SU-DHL-6 (cell line): ENCODE measurements around the gene CDKN1A.
A peak's percentile ranks its signal among the peaks of the same experiment; 100 is the strongest.

Experiments used
- H2AFZ ChIP-seq: fragments of 200-600 bp; sonication (generic); 2 replicates; pipeline ENCODE4 v1.6.1; 2014; ENCODE audit warnings: low read depth, mild to moderate bottlenecking, moderate library complexity, mixed read lengths, antibody characterized with exemption, low read length; ENCODE audit not compliant: severe bottlenecking
- H3F3A ChIP-seq: fragments of 200-600 bp; shearing (Covaris generic); 2 replicates; pipeline ENCODE4 v1.6.0; 2016; ENCODE audit warnings: antibody characterized with exemption, mild to moderate bottlenecking; ENCODE audit not compliant: insufficient read depth
- H3K27ac ChIP-seq: fragments of 200-600 bp; sonication (generic); 2 replicates; pipeline ENCODE4 v1.5.1; 2016; ENCODE audit warnings: low read depth, mild to moderate bottlenecking, low read length, moderate library complexity, mixed read lengths
- H3K27me3 ChIP-seq: fragments of 200-600 bp; sonication (generic), shearing (Covaris generic); 2 replicates; pipeline ENCODE4 v1.6.0; 2014; ENCODE audit warnings: mild to moderate bottlenecking, low read length
- H3K36me3 ChIP-seq: fragments of 200-600 bp; sonication (generic); 2 replicates; pipeline ENCODE4 v1.6.1; 2014; ENCODE audit warnings: mild to moderate bottlenecking, low read length, mixed read lengths
- H3K4me2 ChIP-seq: fragments of 300-600, 200-600 bp; shearing (Covaris generic), sonication (generic); 2 replicates; pipeline ENCODE4 v1.6.0; 2014; ENCODE audit warnings: low read length, low read depth, mild to moderate bottlenecking; ENCODE audit not compliant: poor library complexity, severe bottlenecking
- H3K4me3 ChIP-seq: fragments of 200-600 bp; sonication (generic); 2 replicates; pipeline ENCODE4 v1.5.1; 2014; ENCODE audit warnings: antibody characterized with exemption, low read length, mild to moderate bottlenecking, mixed read lengths; ENCODE audit not compliant: insufficient read depth, poor library complexity, severe bottlenecking
- H3K79me2 ChIP-seq: fragments of 200-600 bp; sonication (generic); 2 replicates; pipeline ENCODE4 v1.6.1; 2014; ENCODE audit warnings: mild to moderate bottlenecking, low read length, moderate library complexity; ENCODE audit not compliant: insufficient read depth
- H3K9ac ChIP-seq: fragments of 200-600 bp; sonication (generic); 2 replicates; pipeline ENCODE4 v1.7.0; 2014; ENCODE audit warnings: mild to moderate bottlenecking, low read length
- H3K9me2 ChIP-seq: fragments of 200-600 bp; sonication (generic); replicated peaks from 2 replicates; pipeline ENCODE4 v1.6.1; 2014; ENCODE audit warnings: low read length; ENCODE audit not compliant: insufficient read depth
- H3K9me3 ChIP-seq: fragments of 200-600 bp; sonication (generic); 2 replicates; pipeline ENCODE4 v1.6.1; 2014; ENCODE audit warnings: low read length, mixed read lengths; ENCODE audit not compliant: insufficient read depth
- H4K20me1 ChIP-seq: fragments of 200-600 bp; sonication (generic); 2 replicates; pipeline ENCODE4 v1.6.1; 2014; ENCODE audit warnings: low read depth, mild to moderate bottlenecking, antibody characterized with exemption, low read length, moderate library complexity, mixed read lengths
- CTCF ChIP-seq: fragments of 200-600 bp; sonication (generic); IDR thresholded peaks from one replicate; pipeline ENCODE4 v1.5.1; 2017; ENCODE audit warnings: antibody characterized with exemption, mild to moderate bottlenecking, low read length, moderate library complexity; ENCODE audit not compliant: insufficient read depth, poor library complexity, severe bottlenecking
- EZH2phosphoT487 ChIP-seq: fragments of 200-600 bp; sonication (generic), shearing (Covaris generic); conservative IDR thresholded peaks from 2 replicates; pipeline ENCODE4 v1.6.1; 2018; ENCODE audit warnings: mild to moderate bottlenecking, antibody characterized with exemption, low read length, moderate library complexity, mixed read lengths

The CDKN1A gene

GRCh38 chr6:36649086-36649485 lies 29.4 kb upstream of the CDKN1A start:
- no peaks in the 10 kb centered on the region for H3K79me2 ChIP-seq
- no peaks in the 10 kb centered on the region for H3K9me2 ChIP-seq
- H3K36me3 ChIP-seq = no peaks in the 10 kb centered on the region
- H3F3A ChIP-seq = no peaks in the 10 kb centered on the region
- H4K20me1 ChIP-seq = no peaks in the 10 kb centered on the region
- H3K27me3 ChIP-seq = no peaks in the 10 kb centered on the region
- no peak for TF ChIP-seq CTCF
- 0 out of 2 replicates have a peak, but pooled peaks have one; percentile 7 for TF ChIP-seq EZH2phosphoT487
- H3K4me2 ChIP-seq = no peak overlapping the region
- no peak overlapping the region for H3K4me3 ChIP-seq
- no peak overlapping the region for H3K9ac ChIP-seq
- no peaks in the 10 kb centered on the region for H3K9me3 ChIP-seq
- H2AFZ ChIP-seq = no peak overlapping the region
- H3K27ac ChIP-seq = no peak overlapping the region

GRCh38 chr6:36649701-36650484 lies 28.6 kb upstream of the CDKN1A start:
- Histone ChIP-seq H3K4me2 (no peak overlapping the region), H4K20me1 (no peaks in the 10 kb centered on the region), H3F3A (no peaks in the 10 kb centered on the region), H3K27ac (no peak overlapping the region), H3K9me3 (no peaks in the 10 kb centered on the region), H3K27me3 (no peaks in the 10 kb centered on the region), H3K4me3 (no peak overlapping the region), H2AFZ (no peak overlapping the region), H3K36me3 (no peaks in the 10 kb centered on the region), H3K9me2 (no peaks in the 10 kb centered on the region), H3K79me2 (no peaks in the 10 kb centered on the region), H3K9ac (no peak overlapping the region)
- no peak for TF ChIP-seq CTCF

DNA sequence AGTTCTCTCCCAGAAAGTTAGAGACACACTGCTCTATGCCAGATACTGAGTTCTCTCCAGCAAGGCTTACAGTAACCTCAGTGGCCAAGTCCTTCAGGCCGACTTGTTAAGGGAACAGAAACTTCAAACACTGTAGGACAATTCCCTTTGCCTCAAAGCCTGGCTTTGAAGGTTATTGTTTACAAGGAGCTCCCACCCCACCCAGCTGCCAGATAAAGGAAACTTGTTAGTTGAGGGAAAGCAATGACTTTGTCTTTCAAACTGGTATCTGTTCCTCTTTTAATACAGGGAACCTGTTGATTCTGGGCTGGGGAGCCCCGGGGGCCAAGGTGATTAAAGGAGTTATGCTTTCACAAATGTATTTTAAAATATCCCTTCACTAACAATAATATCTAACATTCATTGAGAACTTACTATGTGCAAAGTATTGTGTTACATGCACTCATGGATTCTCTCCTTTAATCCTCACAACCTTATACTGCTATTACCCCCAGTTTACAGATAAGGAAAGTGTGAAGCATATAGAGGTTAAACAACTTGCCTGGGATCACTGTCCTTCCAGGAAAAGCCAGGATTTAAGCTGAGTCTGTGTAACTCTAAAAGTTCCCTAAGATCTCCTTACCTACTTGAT lies 27.6 kb upstream of the CDKN1A start:
- Histone ChIP-seq H3K36me3 (no peaks in the 10 kb centered on the region), H3K27me3 (no peaks in the 10 kb centered on the region), H3K4me3 (no peak overlapping the region), H3K79me2 (no peaks in the 10 kb centered on the region), H3K4me2 (no peak overlapping the region), H3K9me2 (no peaks in the 10 kb centered on the region), H3K9ac (no peak overlapping the region), H3K27ac (no peak overlapping the region), H3F3A (no peaks in the 10 kb centered on the region), H2AFZ (no peak overlapping the region), H4K20me1 (no peaks in the 10 kb centered on the region), H3K9me3 (no peaks in the 10 kb centered on the region)
- no peak for TF ChIP-seq CTCF
- TF ChIP-seq EZH2phosphoT487 = no peak
